ENCODE data around the gene NBAS. TPM values are rescaled to one million over a fixed set of nuclear protein-coding genes. Genes with fewer than 3 reads are reported as not detected.
"Not testable (repeated sequence)": the region's sequence is repeated elsewhere in the genome, so short reads cannot be mapped to it uniquely, and the experiment has no call there.

Gene NBAS
- total and polyA plus RNA-seq, 3 experiments from 2014 or later = 22.0 to 34.1 (median 30.6) TPM

DNA sequence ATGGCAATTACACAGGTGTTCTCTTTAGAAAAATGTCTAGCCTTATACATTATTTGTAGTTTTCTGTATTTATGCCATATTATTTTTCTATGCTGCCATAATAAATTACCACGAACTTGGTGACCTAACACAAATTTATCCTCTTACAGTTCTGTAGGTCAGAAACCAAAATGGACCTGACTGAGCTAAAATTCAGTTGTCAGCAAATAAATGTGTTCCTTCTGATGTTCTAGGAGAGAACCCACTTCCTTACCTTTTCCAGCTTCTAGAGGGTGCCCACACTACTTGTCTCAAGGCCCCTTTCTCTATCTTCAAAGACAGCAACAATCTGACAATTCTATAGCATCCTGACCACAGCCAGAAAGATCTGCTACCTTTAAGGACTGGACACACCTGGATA lies 153.5 kb downstream of the NBAS start:
- Mint-ChIP-seq H3K9me3 (no peaks in the 10 kb centered on the region), H3K36me3 (peaks cover 4 to 45% (median 25%) of the 10 kb centered on the region in 3 donors), H3K4me3 (no peak overlapping the region), H3K4me1 (no peaks in the 10 kb centered on the region), H3K27me3 (no peaks in the 10 kb centered on the region), H3K27ac (peak overlapping the region in 1 of 8 donors; percentile 66)
- no peak for DNase-seq
- Histone ChIP-seq H3K27me3 (ENCODE audit: insufficient read depth, low read length, poor library complexity, severe bottlenecking) (no peaks in the 10 kb centered on the region), H3K4me3 (ENCODE audit: low read length) (no peak overlapping the region), H3K4me1 (ENCODE audit: insufficient read depth, low read length) (no peaks in the 10 kb centered on the region), H3K27ac (ENCODE audit: low read depth, low read length) (no peak overlapping the region), H3K9me3 (ENCODE audit: low read length) (no peaks in the 10 kb centered on the region), H3K36me3 (ENCODE audit: insufficient read depth, low read length) (no peaks in the 10 kb centered on the region)
- POLR2A ChIA-PET = no interaction called here
- CTCF ChIA-PET = no interaction called here

GRCh38 chr2:15404511-15404910 lies 156.6 kb downstream of the NBAS start:
- H3K4me1 ChIP-seq (ENCODE audit: insufficient read depth, low read length); H3K9me3 ChIP-seq (ENCODE audit: low read length); H3K27me3 Mint-ChIP-seq; H3K4me3 ChIP-seq (ENCODE audit: low read length); DNase-seq; H3K4me1 Mint-ChIP-seq; CTCF ChIA-PET; H3K27ac ChIP-seq (ENCODE audit: low read depth, low read length); POLR2A ChIA-PET; H3K27me3 ChIP-seq (ENCODE audit: insufficient read depth, low read length, poor library complexity, severe bottlenecking); H3K36me3 ChIP-seq (ENCODE audit: insufficient read depth, low read length); H3K4me3 Mint-ChIP-seq; H3K9me3 Mint-ChIP-seq: not testable (repeated sequence)
- Mint-ChIP-seq H3K27ac (peak overlapping the region in 1 of 8 donors; percentile 19), H3K36me3 (peaks cover 6 to 41% (median 19%) of the 10 kb centered on the region in 3 donors)

DNA sequence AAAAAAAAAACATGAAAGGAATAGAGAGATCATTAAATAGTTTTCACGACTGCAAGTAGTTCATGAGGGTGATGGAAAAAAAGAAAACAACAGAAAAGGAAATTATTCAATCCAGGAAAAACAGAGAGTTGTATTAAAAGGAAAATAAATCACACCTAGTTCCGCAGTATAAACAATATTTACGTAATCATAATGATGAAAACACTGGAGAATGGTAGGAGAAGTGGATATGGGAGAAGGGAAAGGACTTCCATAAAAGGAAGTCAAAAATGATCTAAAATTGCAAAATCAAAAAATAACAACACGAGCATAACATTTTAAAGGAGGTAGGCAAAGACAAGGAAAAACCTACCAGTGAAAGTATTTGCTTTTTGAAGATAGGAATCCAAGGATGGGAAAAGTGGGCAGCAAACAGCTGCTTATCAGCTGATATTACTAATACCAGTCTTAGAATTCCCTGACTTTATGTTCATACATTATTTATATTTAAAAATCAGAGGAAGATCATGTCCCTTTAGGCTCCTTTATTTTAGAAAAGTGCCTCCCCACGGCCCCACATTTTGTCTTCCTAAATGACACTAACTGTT lies 160.8 kb downstream of the NBAS start:
- CTCF ChIA-PET = no interaction called here
- H3K4me3 ChIP-seq (ENCODE audit: low read length) = no peak overlapping the region

GRCh38 chr2:15399241-15399640 lies 161.9 kb downstream of the NBAS start:
- H3K36me3 Mint-ChIP-seq = peaks cover 14 to 59% (median 21%) of the 10 kb centered on the region in 3 donors
- no peaks in the 10 kb centered on the region for H3K27me3 Mint-ChIP-seq
- no peaks in the 10 kb centered on the region for H3K27me3 ChIP-seq (ENCODE audit: insufficient read depth, low read length, poor library complexity, severe bottlenecking)
- H3K9me3 ChIP-seq (ENCODE audit: low read length) = no peaks in the 10 kb centered on the region
- DNase-seq = no peak
- H3K27ac Mint-ChIP-seq = peak overlapping the region in 3 of 8 donors; percentile 25 to 76 (median 55)
- H3K27ac ChIP-seq (ENCODE audit: low read depth, low read length) = no peak overlapping the region
- H3K36me3 ChIP-seq (ENCODE audit: insufficient read depth, low read length) = no peaks in the 10 kb centered on the region
- no peaks in the 10 kb centered on the region for H3K4me1 Mint-ChIP-seq
- CTCF ChIA-PET = no interaction called here
- H3K4me3 ChIP-seq (ENCODE audit: low read length) = no peak overlapping the region
- H3K4me3 Mint-ChIP-seq = no peak overlapping the region
- POLR2A ChIA-PET = no interaction called here
- H3K4me1 ChIP-seq (ENCODE audit: insufficient read depth, low read length) = no peaks in the 10 kb centered on the region
- no peaks in the 10 kb centered on the region for H3K9me3 Mint-ChIP-seq

More for the DNA sequence above, 160.8 kb downstream of the NBAS start:
- no peaks in the 10 kb centered on the region for H3K27me3 ChIP-seq (ENCODE audit: insufficient read depth, low read length, poor library complexity, severe bottlenecking)
- Mint-ChIP-seq H3K4me3 (no peak overlapping the region), H3K27me3 (no peaks in the 10 kb centered on the region), H3K27ac (peak overlapping the region in 1 of 8 donors; percentile 78), H3K4me1 (no peaks in the 10 kb centered on the region), H3K9me3 (no peaks in the 10 kb centered on the region), H3K36me3 (peaks cover 14 to 54% (median 22%) of the 10 kb centered on the region in 3 donors)
- no peak for DNase-seq
- H3K4me1 ChIP-seq (ENCODE audit: insufficient read depth, low read length) = no peaks in the 10 kb centered on the region
- H3K36me3 ChIP-seq (ENCODE audit: insufficient read depth, low read length) = no peaks in the 10 kb centered on the region
- H3K9me3 ChIP-seq (ENCODE audit: low read length) = no peaks in the 10 kb centered on the region
- POLR2A ChIA-PET = no interaction called here
- no peak overlapping the region for H3K27ac ChIP-seq (ENCODE audit: low read depth, low read length)

GRCh38 chr2:15391751-15392150 lies 169.4 kb downstream of the NBAS start:
- peaks cover 35 to 60% (median 40%) of the 10 kb centered on the region in 3 donors for H3K36me3 Mint-ChIP-seq
- no peak overlapping the region for H3K27ac Mint-ChIP-seq
- no peak for DNase-seq
- H3K27ac ChIP-seq (ENCODE audit: low read depth, low read length) = no peak overlapping the region
- H3K4me3 Mint-ChIP-seq = no peak overlapping the region
- POLR2A ChIA-PET = no interaction called here
- no peaks in the 10 kb centered on the region for H3K27me3 Mint-ChIP-seq
- no peaks in the 10 kb centered on the region for H3K27me3 ChIP-seq (ENCODE audit: insufficient read depth, low read length, poor library complexity, severe bottlenecking)
- H3K9me3 ChIP-seq (ENCODE audit: low read length) = no peaks in the 10 kb centered on the region
- CTCF ChIA-PET = no interaction called here
- H3K4me3 ChIP-seq (ENCODE audit: low read length) = no peak overlapping the region
- H3K9me3 Mint-ChIP-seq = peaks cover 0 to 1% (median 0%) of the 10 kb centered on the region in 5 donors
- H3K4me1 Mint-ChIP-seq = no peaks in the 10 kb centered on the region
- H3K4me1 ChIP-seq (ENCODE audit: insufficient read depth, low read length) = no peaks in the 10 kb centered on the region
- peaks cover 10% of the 10 kb centered on the region for H3K36me3 ChIP-seq (ENCODE audit: insufficient read depth, low read length)

GRCh38 chr2:15389895-15390294 lies 171.2 kb downstream of the NBAS start:
- no peaks in the 10 kb centered on the region for H3K4me1 ChIP-seq (ENCODE audit: insufficient read depth, low read length)
- no peaks in the 10 kb centered on the region for H3K9me3 ChIP-seq (ENCODE audit: low read length)
- H3K36me3 ChIP-seq (ENCODE audit: insufficient read depth, low read length) = peaks cover 10% of the 10 kb centered on the region
- Mint-ChIP-seq H3K4me3 (no peak overlapping the region), H3K36me3 (peaks cover 36 to 60% (median 38%) of the 10 kb centered on the region in 3 donors), H3K4me1 (no peaks in the 10 kb centered on the region), H3K27ac (peak overlapping the region in 1 of 8 donors; percentile 13), H3K27me3 (no peaks in the 10 kb centered on the region), H3K9me3 (peaks cover 0 to 1% (median 0%) of the 10 kb centered on the region in 5 donors)
- no peak overlapping the region for H3K27ac ChIP-seq (ENCODE audit: low read depth, low read length)
- no peak overlapping the region for H3K4me3 ChIP-seq (ENCODE audit: low read length)
- POLR2A ChIA-PET = no interaction called here
- no peak for DNase-seq
- no peaks in the 10 kb centered on the region for H3K27me3 ChIP-seq (ENCODE audit: insufficient read depth, low read length, poor library complexity, severe bottlenecking)
- CTCF ChIA-PET = no interaction called here

- no peaks in the 10 kb centered on the region for H3K4me1 ChIP-seq (ENCODE audit: insufficient read depth, low read length)
- Mint-ChIP-seq H3K4me3 (no peak overlapping the region), H3K4me1 (no peaks in the 10 kb centered on the region), H3K36me3 (peaks cover 36 to 55% (median 40%) of the 10 kb centered on the region in 3 donors), H3K27me3 (no peaks in the 10 kb centered on the region), H3K9me3 (peaks cover 0 to 1% (median 0%) of the 10 kb centered on the region in 5 donors), H3K27ac (no peak overlapping the region)
- no peaks in the 10 kb centered on the region for H3K27me3 ChIP-seq (ENCODE audit: insufficient read depth, low read length, poor library complexity, severe bottlenecking)
- H3K27ac ChIP-seq (ENCODE audit: low read depth, low read length) = no peak overlapping the region
- peaks cover 10% of the 10 kb centered on the region for H3K36me3 ChIP-seq (ENCODE audit: insufficient read depth, low read length)
- ChIA-PET CTCF (no interaction called here), POLR2A (no interaction called here)
- no peaks in the 10 kb centered on the region for H3K9me3 ChIP-seq (ENCODE audit: low read length)
- no peak overlapping the region for H3K4me3 ChIP-seq (ENCODE audit: low read length)
- DNase-seq = no peak
Measured at GRCh38 chr2:15389326-15389700, 171.8 kb downstream of the NBAS start.

DNA sequence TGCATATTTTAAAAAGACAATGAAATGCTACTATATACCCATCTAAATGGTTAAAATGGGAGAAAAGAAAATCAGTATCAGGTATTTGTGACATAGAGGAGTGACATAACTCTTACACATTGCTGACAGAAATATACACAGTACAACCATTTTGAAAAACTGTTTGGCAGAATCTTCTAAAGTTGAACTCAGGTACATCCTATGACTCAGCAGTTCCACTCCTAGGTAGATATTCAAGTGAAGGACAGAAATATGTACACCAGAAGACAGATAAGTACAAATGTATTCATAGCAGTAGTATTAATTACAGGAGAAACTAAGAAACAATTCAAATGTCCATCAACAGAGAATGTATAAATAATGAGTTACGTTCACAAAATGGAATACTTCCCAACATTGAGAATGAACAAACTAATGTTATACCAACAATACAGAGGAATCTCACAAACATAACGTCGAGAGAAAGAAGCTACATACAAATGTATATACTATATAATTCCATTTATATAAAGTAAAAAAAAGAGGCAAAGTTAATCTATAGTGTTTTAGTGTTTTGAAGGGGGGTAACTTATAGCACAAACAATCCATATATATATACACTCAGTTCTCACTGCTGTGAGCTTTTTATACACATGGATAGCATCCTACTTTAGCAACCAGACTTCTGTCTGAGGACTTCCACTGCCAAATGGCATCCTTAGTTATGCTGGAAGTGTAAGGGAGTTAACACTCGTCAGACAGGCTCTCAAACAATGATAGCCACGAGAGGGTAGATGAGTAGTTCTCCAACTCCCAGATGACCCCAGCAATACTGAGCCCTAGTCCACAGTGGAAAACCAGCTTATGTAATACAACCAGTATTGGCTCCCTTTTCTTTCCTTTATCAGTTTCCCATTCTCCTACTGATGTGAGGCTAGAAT lies 172.5 kb downstream of the NBAS start:
- H3K27ac ChIP-seq (ENCODE audit: low read depth, low read length) = no peak overlapping the region
- DNase-seq = no peak
- Mint-ChIP-seq H3K9me3 (peaks cover 0 to 1% (median 0%) of the 10 kb centered on the region in 5 donors), H3K36me3 (peaks cover 34 to 55% (median 43%) of the 10 kb centered on the region in 3 donors), H3K27me3 (no peaks in the 10 kb centered on the region), H3K4me3 (no peak overlapping the region), H3K27ac (no peak overlapping the region), H3K4me1 (no peaks in the 10 kb centered on the region)
- no peaks in the 10 kb centered on the region for H3K27me3 ChIP-seq (ENCODE audit: insufficient read depth, low read length, poor library complexity, severe bottlenecking)
- ChIA-PET CTCF (no interaction called here), POLR2A (no interaction called here)
- peaks cover 10% of the 10 kb centered on the region for H3K36me3 ChIP-seq (ENCODE audit: insufficient read depth, low read length)
- H3K9me3 ChIP-seq (ENCODE audit: low read length) = no peaks in the 10 kb centered on the region
- H3K4me3 ChIP-seq (ENCODE audit: low read length) = no peak overlapping the region
- no peaks in the 10 kb centered on the region for H3K4me1 ChIP-seq (ENCODE audit: insufficient read depth, low read length)
